Esophagus muscularis mucosa (tissue), 4 donors: Measurements from ENCODE around the gene JMJD1C.

Experiments used
- EP300 ChIP-seq: sonication (generic); formaldehyde crosslinking; IDR thresholded peaks from one replicate; pipeline ENCODE4 v1.6.1; 2017; ENCODE audit warnings: antibody characterized with exemption
- POLR2A ChIP-seq: fragments of 450-650 bp; IDR thresholded peaks from one replicate; pipeline ENCODE4 v1.6.1; 2017; ENCODE audit warnings: antibody characterized with exemption, moderate library complexity, mild to moderate bottlenecking, low read depth
- POLR2AphosphoS5 ChIP-seq, 2 donors: sonication (generic); formaldehyde crosslinking; IDR thresholded peaks; one replicate each; pipeline ENCODE4 v1.6.1; 2017; ENCODE audit warnings: antibody characterized with exemption in 2 of 2
- TF ChIP-seq, protein P1 (sequence below), 3 experiments: fragments of 200-600 bp in 2 of 3; fragments of 450-650 bp in 1 of 3; sonication (generic) in 2 of 3; IDR thresholded peaks; one replicate each; pipeline ENCODE4 v1.5.1; 2017 to 2019; ENCODE audit warnings: antibody characterized with exemption in 3 of 3, mild to moderate bottlenecking in 2 of 3, moderate library complexity in 1 of 3

DNA sequence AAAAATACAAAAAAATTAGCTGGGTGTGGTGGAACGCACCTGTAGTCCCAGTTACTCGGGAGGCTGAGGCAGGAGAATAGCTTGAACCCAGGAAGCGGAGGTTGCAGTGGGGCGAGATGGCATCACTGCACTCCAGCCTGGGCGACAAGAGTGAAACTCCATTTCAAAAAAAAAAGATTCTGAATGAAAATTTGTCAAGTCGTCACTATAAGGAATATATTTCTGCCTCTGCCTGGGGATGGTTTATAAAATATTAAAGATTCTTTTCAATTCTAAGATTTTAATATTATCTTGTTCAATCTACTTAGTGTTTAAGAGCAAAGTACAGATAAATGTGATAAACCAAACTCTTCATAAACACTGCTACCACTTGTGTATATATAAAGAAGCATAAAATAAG is 185.4 kb downstream of the JMJD1C start:
- TF ChIP-seq, protein P1, sequence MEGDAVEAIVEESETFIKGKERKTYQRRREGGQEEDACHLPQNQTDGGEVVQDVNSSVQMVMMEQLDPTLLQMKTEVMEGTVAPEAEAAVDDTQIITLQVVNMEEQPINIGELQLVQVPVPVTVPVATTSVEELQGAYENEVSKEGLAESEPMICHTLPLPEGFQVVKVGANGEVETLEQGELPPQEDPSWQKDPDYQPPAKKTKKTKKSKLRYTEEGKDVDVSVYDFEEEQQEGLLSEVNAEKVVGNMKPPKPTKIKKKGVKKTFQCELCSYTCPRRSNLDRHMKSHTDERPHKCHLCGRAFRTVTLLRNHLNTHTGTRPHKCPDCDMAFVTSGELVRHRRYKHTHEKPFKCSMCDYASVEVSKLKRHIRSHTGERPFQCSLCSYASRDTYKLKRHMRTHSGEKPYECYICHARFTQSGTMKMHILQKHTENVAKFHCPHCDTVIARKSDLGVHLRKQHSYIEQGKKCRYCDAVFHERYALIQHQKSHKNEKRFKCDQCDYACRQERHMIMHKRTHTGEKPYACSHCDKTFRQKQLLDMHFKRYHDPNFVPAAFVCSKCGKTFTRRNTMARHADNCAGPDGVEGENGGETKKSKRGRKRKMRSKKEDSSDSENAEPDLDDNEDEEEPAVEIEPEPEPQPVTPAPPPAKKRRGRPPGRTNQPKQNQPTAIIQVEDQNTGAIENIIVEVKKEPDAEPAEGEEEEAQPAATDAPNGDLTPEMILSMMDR (IDR thresholded peaks at IDR 0.05), result no peak
- TF ChIP-seq POLR2A (no peak), EP300 (no peak), POLR2AphosphoS5 (IDR thresholded peaks at IDR 0.05) (no peak)
